Inflammatory macrophage treated with lipopolysaccharide for 4 hours (primary cell): ENCODE measurements around the gene LENEP.
A peak's percentile ranks its signal among the peaks of the same experiment; 100 is the strongest.

Experiments
- DNase-seq: peaks from one replicate; pipeline ENCODE4 v3.0.0-alpha.2; 2020

Gene LENEP

GRCh38 chr1:155033524-155033923 is 40.1 kb downstream of the LENEP start, which contains the start of the genes DCST1 and DCST2:
Gene DCST1 (plus strand): TSS chr1:155033824. CDS start chr1:155034037, 213 bp downstream.
Gene DCST2 (minus strand): TSS chr1:155033781. CDS start chr1:155033701, 80 bp downstream.
- DNase-seq: no peak

- DNase-seq: no peak
Observed at GRCh38 chr1:155034318-155035208, 41.2 kb downstream of the LENEP start.

GRCh38 chr1:155035936-155036335 is 42.5 kb downstream of the LENEP start:
- DNase-seq: peak; percentile 81

DNA sequence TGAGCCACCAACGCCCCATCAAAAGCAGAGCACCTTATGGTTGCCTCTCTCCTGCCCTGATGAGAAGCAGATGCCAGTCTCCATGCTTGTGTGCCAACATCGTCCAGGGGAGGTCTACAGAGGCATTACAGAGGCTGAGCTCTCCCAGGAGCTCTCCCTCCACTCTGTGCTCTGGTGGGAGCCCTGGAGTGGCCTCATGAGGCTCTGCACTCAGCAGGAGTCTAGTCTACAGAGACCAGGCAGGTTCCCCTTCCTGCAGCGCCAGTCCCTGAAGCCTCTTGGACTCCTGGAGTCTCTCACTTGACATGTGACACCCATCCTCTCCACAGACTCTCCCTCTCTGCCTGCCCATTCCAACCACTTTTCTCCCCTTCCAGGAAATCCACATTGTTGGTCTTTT is 43.7 kb downstream of the LENEP start:
- DNase-seq: no peak

- no peak for DNase-seq
Observed at GRCh38 chr1:155037851-155038441, 44.6 kb downstream of the LENEP start.

GRCh38 chr1:155038602-155039307 is 45.4 kb downstream of the LENEP start:
- peak; percentile 23 for DNase-seq

- DNase-seq: no peak
Observed at GRCh38 chr1:155039308-155039669, 45.9 kb downstream of the LENEP start.

GRCh38 chr1:155040358-155041093 is 47.1 kb downstream of the LENEP start:
- no peak for DNase-seq

- no peak for DNase-seq
Observed at GRCh38 chr1:155042789-155043188, 49.4 kb downstream of the LENEP start.

- DNase-seq: no peak
Observed at GRCh38 chr1:155043301-155043702, 49.9 kb downstream of the LENEP start.

DNA sequence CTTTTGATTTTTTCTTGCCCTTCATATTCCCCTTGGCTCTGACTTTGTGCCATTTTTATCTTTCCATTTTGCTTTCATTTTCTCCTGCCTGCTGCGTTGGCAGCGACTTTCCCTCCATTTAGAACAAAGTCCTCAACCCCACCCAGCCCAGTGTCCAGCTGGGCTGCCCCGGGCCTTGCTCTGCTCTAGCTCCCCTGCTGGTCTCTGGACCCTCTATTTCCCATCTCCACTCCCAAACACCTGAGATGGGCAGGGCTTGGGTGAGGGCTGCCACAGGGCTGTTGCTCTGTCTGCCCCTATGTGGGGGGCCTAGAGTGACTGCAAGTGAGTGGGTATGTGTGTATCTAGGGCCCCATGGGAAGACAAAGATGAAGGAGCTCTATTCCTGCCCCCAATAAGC is 50.4 kb downstream of the LENEP start:
- DNase-seq: no peak
